Smooth muscle cell (in vitro differentiated cells): ENCODE results near the gene ATF7IP2. TPM values are rescaled to one million over a fixed set of nuclear protein-coding genes. Genes with fewer than 3 reads are reported as not detected.

ENCODE experiments used
- DNase-seq: peaks from one replicate; lab custom pipeline; 2025; ENCODE audit not compliant: unreplicated experiment; lab: John Stamatoyannopoulos, UW
- H2AFZ ChIP-seq: fragments of 200-600 bp; sonication (generic); 2 replicates; pipeline ENCODE4 v1.6.0; 2016; ENCODE audit warnings: antibody characterized with exemption, low read depth, mild to moderate bottlenecking
- H3F3A ChIP-seq: fragments of 200-600 bp; sonication (generic); 2 replicates; pipeline ENCODE4 v1.6.0; 2017; ENCODE audit warnings: antibody characterized with exemption, low read depth
- H3K27ac ChIP-seq: fragments of 200-600 bp; sonication (generic); 2 replicates; pipeline ENCODE4 v1.5.1; 2016; ENCODE audit warnings: low read depth, mild to moderate bottlenecking
- H3K27me3 ChIP-seq: fragments of 200-600 bp; sonication (generic); 2 replicates; pipeline ENCODE4 v1.6.1; 2016; ENCODE audit warnings: low read depth, mild to moderate bottlenecking
- H3K36me3 ChIP-seq: fragments of 200-600 bp; sonication (generic); 2 replicates; pipeline ENCODE4 v1.5.1; 2016; ENCODE audit warnings: low read depth
- H3K4me1 ChIP-seq: fragments of 200-600 bp; sonication (generic); 2 replicates; pipeline ENCODE4 v1.5.1; 2016; ENCODE audit warnings: low read depth
- H3K4me2 ChIP-seq: fragments of 200-600 bp; sonication (generic); 2 replicates; pipeline ENCODE4 v1.6.0; 2016; ENCODE audit warnings: mild to moderate bottlenecking
- H3K4me3 ChIP-seq: fragments of 200-600 bp; sonication (generic); 2 replicates; pipeline ENCODE4 v1.5.1; 2016; ENCODE audit warnings: mild to moderate bottlenecking
- H3K79me2 ChIP-seq: fragments of 200-600 bp; sonication (generic); 2 replicates; pipeline ENCODE4 v1.6.0; 2016; ENCODE audit warnings: low read depth, mild to moderate bottlenecking
- H3K9ac ChIP-seq: fragments of 200-600 bp; sonication (generic); 2 replicates; pipeline ENCODE4 v1.6.0; 2016; ENCODE audit warnings: low read depth
- H3K9me3 ChIP-seq: fragments of 200-600 bp; sonication (generic); replicated peaks from 2 replicates; pipeline ENCODE4 v1.5.1; 2016; ENCODE audit warnings: low read depth
- H4K20me1 ChIP-seq: fragments of 200-600 bp; sonication (generic); 2 replicates; pipeline ENCODE4 v1.6.0; 2016; ENCODE audit warnings: low read depth
- CTCF ChIP-seq: fragments of 200-600 bp; sonication (generic); IDR thresholded peaks from 2 replicates; pipeline ENCODE4 v1.5.1; 2017; ENCODE audit warnings: borderline replicate concordance, mild to moderate bottlenecking, antibody characterized with exemption; ENCODE audit not compliant: insufficient read depth, poor library complexity, severe bottlenecking
- WGBS: methylation state at CpG from one replicate; pipeline ENCODE4 v1.1.7; 2016; ENCODE audit warnings: low lambda C conversion rate; 5-methylcytosine and 5-hydroxymethylcytosine counted together
- polyA plus RNA-seq: library from polyadenylated mRNA; unstranded; fragments of >200 nt; fragmentation: Nextera tagmentation; extraction: Ambion mirVana; gene quantifications from 2 replicates; pipeline ENCODE4 v1.2.1, GENCODE V29; 2016
- total RNA-seq: library from RNA; depleted of rRNA; stranded (reverse); fragments of >200 nt; gene quantifications from 2 replicates; pipeline ENCODE4 v1.2.3, GENCODE V29; 2014

The ATF7IP2 gene
- total and polyA plus RNA-seq, 2 experiments from 2014 or later = 4.3 to 4.7 TPM

DNA sequence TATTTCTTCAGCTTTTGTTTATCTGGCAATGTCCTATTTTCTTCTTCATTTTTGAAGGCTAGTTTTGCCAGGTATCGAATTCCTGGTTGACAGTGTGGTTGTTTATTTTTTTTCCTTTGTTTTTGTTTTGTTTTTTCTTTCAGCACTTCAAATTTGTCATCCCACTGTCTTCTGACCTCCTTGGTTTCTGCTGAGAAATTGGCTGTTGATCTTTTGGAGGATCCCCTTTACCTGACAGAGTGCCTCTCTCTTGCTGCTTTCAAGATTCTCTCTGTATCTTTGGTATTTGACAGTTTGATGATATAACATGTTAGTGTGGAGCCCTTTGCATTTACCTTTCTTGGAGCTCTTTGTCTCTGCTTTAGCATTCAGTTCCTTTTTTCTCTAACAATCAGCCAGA is 9.6 kb upstream of the ATF7IP2 start:
- Histone ChIP-seq H3K9me3 (no peaks in the 10 kb centered on the region), H2AFZ (no peak overlapping the region), H3K4me2 (no peak overlapping the region), H3K27me3 (no peaks in the 10 kb centered on the region), H3K36me3 (no peaks in the 10 kb centered on the region), H3K79me2 (no peaks in the 10 kb centered on the region), H3K9ac (no peak overlapping the region), H3K27ac (no peak overlapping the region), H4K20me1 (no peaks in the 10 kb centered on the region), H3K4me3 (no peak overlapping the region), H3K4me1 (no peaks in the 10 kb centered on the region), H3F3A (no peaks in the 10 kb centered on the region)
- TF ChIP-seq CTCF = no peak
- 81% methylated on average over 1 of the region's 1 CpG for WGBS
- DNase-seq = no peak

DNA sequence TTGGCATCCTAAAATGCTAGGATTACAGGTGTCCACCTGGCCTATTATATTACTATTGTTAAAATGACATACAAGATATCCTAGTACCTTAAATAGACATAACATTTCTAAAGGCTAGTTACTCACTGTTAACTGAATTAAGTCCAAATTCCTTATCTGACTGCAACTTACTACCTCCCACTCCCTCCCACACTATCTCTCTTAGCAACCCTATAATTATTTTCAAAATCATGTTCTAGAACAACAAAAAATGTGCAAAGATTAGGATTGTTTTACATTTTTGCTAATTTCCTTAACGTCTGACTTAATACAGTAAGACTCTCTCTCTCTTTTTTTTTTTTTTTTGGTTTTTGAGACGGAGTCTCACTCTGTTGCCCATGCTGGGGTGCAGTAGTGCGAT is 2.2 kb upstream of the ATF7IP2 start:
- no peak overlapping the region for H2AFZ ChIP-seq
- no peak for DNase-seq
- no peaks in the 10 kb centered on the region for H3F3A ChIP-seq
- H3K9ac ChIP-seq = no peak overlapping the region
- 84% methylated on average over 3 of the region's 3 CpGs for whole genome bisulfite sequencing
- H3K79me2 ChIP-seq = peaks cover 14% of the 10 kb centered on the region
- no peaks in the 10 kb centered on the region for H3K9me3 ChIP-seq
- H4K20me1 ChIP-seq = no peaks in the 10 kb centered on the region
- H3K36me3 ChIP-seq = no peaks in the 10 kb centered on the region
- H3K4me3 ChIP-seq = no peak overlapping the region
- H3K4me2 ChIP-seq = no peak overlapping the region
- H3K27me3 ChIP-seq = no peaks in the 10 kb centered on the region
- peaks cover 8% of the 10 kb centered on the region for H3K4me1 ChIP-seq
- no peak overlapping the region for H3K27ac ChIP-seq
- no peak for TF ChIP-seq CTCF

GRCh38 chr16:10386517-10387100 is 748 bp downstream of the ATF7IP2 start:
- Histone ChIP-seq H3F3A (no peaks in the 10 kb centered on the region), H3K79me2 (peaks cover 17% of the 10 kb centered on the region), H3K36me3 (no peaks in the 10 kb centered on the region), H4K20me1 (no peaks in the 10 kb centered on the region), H3K27me3 (no peaks in the 10 kb centered on the region), H3K27ac (no peak overlapping the region), H3K4me1 (peaks cover 8% of the 10 kb centered on the region), H3K4me2 (peak overlapping the region; percentile 99), H3K9me3 (no peaks in the 10 kb centered on the region), H3K4me3 (peak overlapping the region; percentile 79), H3K9ac (peak overlapping the region; percentile 59), H2AFZ (peak overlapping the region; percentile 95)
- TF ChIP-seq CTCF = no peak
- no peak for DNase-seq
- WGBS = 2% methylated on average over 14 of the region's 14 CpGs

DNA sequence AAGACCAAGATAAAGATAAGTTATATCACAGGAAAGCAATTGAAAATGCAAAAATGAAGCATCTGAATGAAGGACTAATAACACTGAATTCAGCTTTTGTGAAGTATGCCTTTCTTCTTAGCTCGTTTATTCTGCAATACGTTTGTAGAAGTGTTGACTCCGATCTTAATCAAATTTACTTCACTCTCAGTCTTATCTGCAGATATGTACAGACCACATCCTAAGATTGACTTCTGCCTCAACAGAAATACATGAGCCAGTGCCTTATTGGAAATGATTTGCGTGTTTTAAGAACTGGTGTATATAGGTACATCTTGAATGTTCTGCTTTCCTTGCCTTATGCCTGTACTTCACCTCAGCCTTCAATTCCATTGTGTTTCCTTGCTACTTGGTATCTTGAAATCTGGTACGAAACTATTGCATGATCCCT is 1.3 kb downstream of the ATF7IP2 start:
- TF ChIP-seq CTCF = no peak
- H3K36me3 ChIP-seq = no peaks in the 10 kb centered on the region
- peak overlapping the region; percentile 99 for H3K4me2 ChIP-seq
- peak overlapping the region; percentile 59 for H3K9ac ChIP-seq
- H3K4me3 ChIP-seq = peak overlapping the region; percentile 79
- peaks cover 8% of the 10 kb centered on the region for H3K4me1 ChIP-seq
- no peaks in the 10 kb centered on the region for H4K20me1 ChIP-seq
- peak overlapping the region; percentile 95 for H2AFZ ChIP-seq
- H3K79me2 ChIP-seq = peaks cover 17% of the 10 kb centered on the region
- H3K27ac ChIP-seq = no peak overlapping the region
- H3K9me3 ChIP-seq = no peaks in the 10 kb centered on the region
- WGBS = 52% methylated on average over 5 of the region's 5 CpGs
- H3F3A ChIP-seq = no peaks in the 10 kb centered on the region
- no peak for DNase-seq
- H3K27me3 ChIP-seq = no peaks in the 10 kb centered on the region
